Stimulated activated naive CD8-positive, alpha-beta T cell treated with anti-CD3 and anti-CD28 coated beads, Interleukin-15, Interleukin-2, amounts not matched to agents 100 ng/mL and 50 ng/mL, for 24 hours (primary cell): Measurements from ENCODE around the gene AIM2.

Experiments
- H3K27ac Mint-ChIP-seq: one replicate; pipeline ENCODE4 v1.8.0; 2021; ENCODE audit warnings: mild to moderate bottlenecking, mixed read lengths
- H3K27me3 Mint-ChIP-seq: one replicate; pipeline ENCODE4 v1.8.0; 2021; ENCODE audit warnings: mixed read lengths
- H3K36me3 Mint-ChIP-seq: one replicate; pipeline ENCODE4 v1.8.0; 2021; ENCODE audit warnings: low read depth, mixed read lengths
- H3K4me1 Mint-ChIP-seq: one replicate; pipeline ENCODE4 v1.8.0; 2021; ENCODE audit warnings: low read depth, mixed read lengths
- H3K4me3 Mint-ChIP-seq: one replicate; pipeline ENCODE4 v1.8.0; 2021; ENCODE audit warnings: mild to moderate bottlenecking, mixed read lengths
- H3K9me3 Mint-ChIP-seq: one replicate; pipeline ENCODE4 v1.8.0; 2021; ENCODE audit warnings: mixed read lengths

Gene AIM2

GRCh38 chr1:159089184-159089791, 12.7 kb upstream of the AIM2 start:
- Mint-ChIP-seq H3K27ac (peak overlapping the region; percentile 85), H3K4me1 (peaks cover 56% of the 10 kb centered on the region), H3K27me3 (no peaks in the 10 kb centered on the region), H3K4me3 (peak overlapping the region; percentile 2), H3K36me3 (no peaks in the 10 kb centered on the region), H3K9me3 (no peaks in the 10 kb centered on the region)

GRCh38 chr1:159088546-159089183, 12.1 kb upstream of the AIM2 start:
- H3K4me3 Mint-ChIP-seq, result no peak overlapping the region
- H3K9me3 Mint-ChIP-seq, result no peaks in the 10 kb centered on the region
- no peaks in the 10 kb centered on the region for H3K36me3 Mint-ChIP-seq
- H3K27ac Mint-ChIP-seq, result peak overlapping the region; percentile 85
- H3K27me3 Mint-ChIP-seq, result no peaks in the 10 kb centered on the region
- peaks cover 56% of the 10 kb centered on the region for H3K4me1 Mint-ChIP-seq

GRCh38 chr1:159088050-159088449, 11.5 kb upstream of the AIM2 start:
- Mint-ChIP-seq H3K27me3 (no peaks in the 10 kb centered on the region), H3K4me3 (no peak overlapping the region), H3K4me1 (peaks cover 56% of the 10 kb centered on the region), H3K27ac (peak overlapping the region; percentile 76), H3K36me3 (no peaks in the 10 kb centered on the region), H3K9me3 (no peaks in the 10 kb centered on the region)

- Mint-ChIP-seq H3K9me3 (no peaks in the 10 kb centered on the region), H3K27ac (no peak overlapping the region), H3K27me3 (no peaks in the 10 kb centered on the region), H3K36me3 (no peaks in the 10 kb centered on the region), H3K4me1 (peaks cover 28% of the 10 kb centered on the region), H3K4me3 (no peak overlapping the region)
These were observed 8.3 kb upstream of the AIM2 start for GRCh38 chr1:159084867-159085266.

- Mint-ChIP-seq H3K4me1 (peaks cover 21% of the 10 kb centered on the region), H3K27ac (no peak overlapping the region), H3K9me3 (no peaks in the 10 kb centered on the region), H3K36me3 (no peaks in the 10 kb centered on the region), H3K4me3 (no peak overlapping the region), H3K27me3 (no peaks in the 10 kb centered on the region)
These were observed 7.6 kb upstream of the AIM2 start for GRCh38 chr1:159084152-159084551.

- Mint-ChIP-seq H3K27me3 (no peaks in the 10 kb centered on the region), H3K4me1 (peaks cover 14% of the 10 kb centered on the region), H3K27ac (no peak overlapping the region), H3K4me3 (no peak overlapping the region), H3K36me3 (no peaks in the 10 kb centered on the region), H3K9me3 (no peaks in the 10 kb centered on the region)
These were observed 6.4 kb upstream of the AIM2 start for GRCh38 chr1:159083013-159083412.

DNA sequence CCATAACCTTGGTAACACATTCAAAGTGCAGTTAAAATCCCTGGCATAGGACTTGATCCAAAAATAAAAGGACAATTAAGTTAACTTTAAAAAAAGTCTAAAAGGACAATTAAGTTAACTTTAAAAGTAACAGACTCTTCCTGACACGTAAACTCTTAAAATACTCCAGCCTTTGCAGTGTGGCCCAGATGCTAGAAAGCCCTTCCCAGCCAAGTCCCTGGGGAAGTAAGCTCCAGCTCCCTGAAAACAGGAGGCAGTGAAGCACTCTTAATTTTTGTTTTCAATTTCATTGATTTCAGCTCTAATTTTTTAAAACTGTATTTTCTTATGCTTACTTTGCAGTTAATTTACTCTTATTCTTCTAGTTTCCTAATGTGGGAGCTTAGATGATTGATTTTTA, 5.1 kb upstream of the AIM2 start:
- H3K4me3 Mint-ChIP-seq, result no peak overlapping the region
- H3K27ac Mint-ChIP-seq, result no peak overlapping the region
- no peaks in the 10 kb centered on the region for H3K27me3 Mint-ChIP-seq

DNA sequence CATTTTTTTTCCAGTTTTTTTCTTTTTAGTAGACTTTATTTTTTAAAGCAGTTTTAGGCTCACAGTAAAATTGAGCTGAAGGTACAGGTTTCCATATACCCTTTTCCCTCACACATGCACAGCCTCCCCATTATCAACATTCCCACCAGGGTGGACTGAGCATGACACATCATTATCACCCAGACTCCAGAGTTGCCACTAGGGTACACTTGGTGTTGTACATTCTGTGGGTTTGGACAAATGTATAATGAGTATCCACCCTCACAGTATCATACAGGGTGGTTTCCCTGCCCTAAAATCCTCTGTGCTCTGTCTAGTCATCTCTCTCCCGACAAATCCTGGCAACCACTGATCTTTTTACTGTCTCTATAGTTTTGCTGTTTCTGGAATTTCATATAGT, 3.0 kb upstream of the AIM2 start:
- Mint-ChIP-seq H3K4me3 (no peak overlapping the region), H3K36me3 (no peaks in the 10 kb centered on the region), H3K9me3 (no peaks in the 10 kb centered on the region), H3K4me1 (peaks cover 25% of the 10 kb centered on the region), H3K27ac (no peak overlapping the region), H3K27me3 (no peaks in the 10 kb centered on the region)

More for the DNA sequence above, 5.1 kb upstream of the AIM2 start:
- no peaks in the 10 kb centered on the region for H3K36me3 Mint-ChIP-seq
- H3K9me3 Mint-ChIP-seq, result no peaks in the 10 kb centered on the region
- H3K4me1 Mint-ChIP-seq, result peaks cover 18% of the 10 kb centered on the region

- Mint-ChIP-seq H3K9me3 (no peaks in the 10 kb centered on the region), H3K27ac (peak overlapping the region; percentile 96), H3K4me1 (peaks cover 26% of the 10 kb centered on the region), H3K36me3 (peaks cover 4% of the 10 kb centered on the region), H3K4me3 (peak overlapping the region; percentile 78), H3K27me3 (no peaks in the 10 kb centered on the region)
These were observed 775 bp upstream of the AIM2 start for GRCh38 chr1:159077120-159077961.

DNA sequence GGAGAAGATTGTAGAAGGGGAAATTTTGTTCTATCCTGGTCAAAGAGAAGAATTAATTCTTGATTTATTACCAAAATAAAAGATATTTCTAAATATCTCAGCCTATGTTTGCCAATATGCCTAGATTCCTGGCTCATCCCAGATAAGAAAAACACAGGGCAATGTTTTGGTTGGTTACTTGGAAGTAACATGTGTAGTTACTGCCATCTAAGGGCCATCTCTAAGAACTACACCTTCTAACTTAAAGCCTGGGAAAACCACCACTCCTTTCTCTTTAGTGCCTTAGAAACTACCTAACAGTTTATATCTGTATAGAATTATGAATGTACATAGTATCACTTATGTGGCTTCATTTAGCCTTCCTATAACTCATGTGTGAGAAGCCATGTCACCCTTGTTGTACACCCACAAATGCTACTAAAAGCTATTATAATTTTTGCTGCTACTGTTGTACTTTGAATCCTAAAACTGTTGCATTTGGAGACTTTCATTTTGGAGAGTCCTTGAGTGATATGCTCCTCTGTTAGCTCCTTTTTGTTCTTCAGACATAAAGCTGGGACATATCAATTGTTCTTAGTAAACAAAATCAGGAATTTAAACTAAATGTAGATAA, 4.5 kb downstream of the AIM2 start:
- Mint-ChIP-seq H3K27ac (no peak overlapping the region), H3K9me3 (no peaks in the 10 kb centered on the region), H3K4me3 (no peak overlapping the region), H3K4me1 (peaks cover 57% of the 10 kb centered on the region), H3K27me3 (no peaks in the 10 kb centered on the region), H3K36me3 (peaks cover 6% of the 10 kb centered on the region)

DNA sequence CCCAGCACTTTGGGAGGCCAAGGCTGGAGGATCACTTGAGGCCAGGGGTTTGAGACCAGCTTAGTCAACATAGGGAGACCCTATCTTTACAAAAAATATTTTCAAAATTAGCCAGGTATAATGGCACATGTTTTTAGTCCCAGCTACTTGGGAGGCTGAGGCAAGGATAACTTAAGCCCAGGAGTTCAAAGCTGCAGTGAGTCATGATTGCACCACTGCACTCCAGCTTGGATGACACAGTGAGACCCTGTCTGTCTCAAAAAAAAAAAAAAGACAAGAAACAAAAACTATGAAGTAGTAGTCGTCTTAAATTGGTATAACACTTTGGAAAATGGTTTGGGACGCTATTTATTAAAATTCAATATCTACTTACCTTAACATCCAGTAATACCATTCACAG, 7.7 kb downstream of the AIM2 start:
- Mint-ChIP-seq H3K27me3 (no peaks in the 10 kb centered on the region), H3K4me3 (no peak overlapping the region), H3K4me1 (peaks cover 54% of the 10 kb centered on the region), H3K27ac (no peak overlapping the region), H3K9me3 (no peaks in the 10 kb centered on the region), H3K36me3 (peaks cover 6% of the 10 kb centered on the region)

DNA sequence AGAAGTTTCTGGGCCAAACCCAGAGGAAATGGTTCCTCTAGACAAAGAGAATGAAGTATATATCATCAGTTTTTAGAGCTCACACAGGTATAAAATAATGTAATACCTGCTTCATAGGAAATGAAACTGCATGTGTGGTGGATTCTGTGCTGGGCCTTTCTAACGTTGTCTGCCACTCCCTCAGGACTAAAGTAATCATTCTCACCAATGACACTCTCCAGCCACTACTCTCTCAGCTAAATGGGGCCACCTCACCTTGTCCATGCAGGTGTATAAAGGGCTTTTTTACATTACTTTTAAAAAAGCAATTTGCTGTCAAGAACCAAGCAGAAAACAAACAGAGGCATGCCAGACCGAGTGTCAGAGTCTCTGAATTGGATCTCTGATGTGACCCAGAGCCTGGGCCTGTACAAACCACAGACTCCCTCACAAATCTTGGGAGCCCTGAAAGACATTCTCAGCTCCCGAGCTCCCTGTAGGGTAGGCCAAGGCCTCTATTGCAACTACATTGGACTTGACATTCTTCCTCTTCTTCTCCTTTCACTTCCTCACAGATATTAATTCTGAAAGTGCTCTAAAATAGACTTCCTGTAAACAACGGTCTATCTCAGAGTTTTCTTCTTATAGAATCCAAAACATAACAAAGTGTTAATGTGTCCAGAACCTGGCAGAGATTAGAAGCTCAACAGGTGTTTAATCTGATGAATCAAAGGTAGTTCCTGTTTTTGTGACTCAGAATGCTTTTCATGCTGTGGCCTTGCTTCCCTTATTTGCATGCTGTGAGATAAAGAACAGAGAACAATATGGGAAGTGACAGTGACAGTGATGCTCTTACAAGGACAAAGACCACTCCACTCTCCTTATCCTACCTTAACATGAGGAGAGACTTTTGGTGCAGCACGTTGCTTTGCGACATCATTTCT, 8.6 kb downstream of the AIM2 start:
- Mint-ChIP-seq H3K4me3 (peak overlapping the region; percentile 31), H3K27me3 (no peaks in the 10 kb centered on the region), H3K27ac (peak overlapping the region; percentile 85), H3K4me1 (peaks cover 54% of the 10 kb centered on the region), H3K9me3 (no peaks in the 10 kb centered on the region), H3K36me3 (peaks cover 6% of the 10 kb centered on the region)

- Mint-ChIP-seq H3K4me3 (no peak overlapping the region), H3K9me3 (no peaks in the 10 kb centered on the region), H3K4me1 (peaks cover 44% of the 10 kb centered on the region), H3K27me3 (no peaks in the 10 kb centered on the region), H3K36me3 (no peaks in the 10 kb centered on the region), H3K27ac (no peak overlapping the region)
These were observed 10.5 kb downstream of the AIM2 start for GRCh38 chr1:159066108-159066507.

DNA sequence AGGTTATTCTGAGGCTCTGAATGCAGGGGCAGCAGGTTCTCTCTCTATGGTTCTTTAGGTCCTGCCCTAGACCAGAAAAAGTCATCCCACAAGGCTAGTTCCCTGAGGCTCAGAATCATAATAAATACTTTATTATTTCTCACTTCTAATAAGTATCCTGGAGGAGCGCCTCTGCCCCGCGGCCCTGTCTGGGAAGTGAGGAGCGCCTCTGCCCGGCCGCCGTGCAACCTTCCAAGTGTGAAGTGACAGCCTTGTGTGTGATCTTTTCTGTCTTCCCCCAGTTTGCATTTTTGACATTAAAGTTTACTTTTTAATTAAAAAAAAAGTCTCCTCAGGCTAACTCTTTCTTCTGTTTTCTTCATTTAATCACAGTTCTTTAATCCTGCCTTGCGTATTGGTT, 11.5 kb downstream of the AIM2 start:
- H3K4me1 Mint-ChIP-seq, result peaks cover 38% of the 10 kb centered on the region
- no peak overlapping the region for H3K27ac Mint-ChIP-seq
- no peaks in the 10 kb centered on the region for H3K9me3 Mint-ChIP-seq

More for the DNA sequence above, 11.5 kb downstream of the AIM2 start:
- Mint-ChIP-seq H3K4me3 (no peak overlapping the region), H3K36me3 (no peaks in the 10 kb centered on the region), H3K27me3 (no peaks in the 10 kb centered on the region)
